ENCODE results near the gene CRLF1. TPM values are rescaled to one million over a fixed set of nuclear protein-coding genes. Genes with fewer than 3 reads are reported as not detected.

Gene CRLF1
- total RNA-seq, 1 experiment from 2014 or later = 0.61 TPM

GRCh38 chr19:18618236-18618635 is 11.6 kb upstream of the CRLF1 start:
- POLR2A ChIA-PET = no interaction called here
- intact Hi-C loops (cut with micrococcal nuclease; ENCODE audit: unreplicated experiment) = no loop called here
- DNase-seq = no peak
- no peaks in the 10 kb centered on the region for H3K4me1 ChIP-seq
- H3K36me3 Mint-ChIP-seq (ENCODE audit: insufficient read depth, unreplicated experiment) = peaks cover 4% of the 10 kb centered on the region
- no peak overlapping the region for H3K4me3 ChIP-seq (ENCODE audit: low read depth, low read length)
- no peaks in the 10 kb centered on the region for H3K4me1 Mint-ChIP-seq (ENCODE audit: low read depth, unreplicated experiment)
- no peaks in the 10 kb centered on the region for H3K9me3 Mint-ChIP-seq (ENCODE audit: unreplicated experiment)
- H3K27me3 ChIP-seq (replicated peaks; ENCODE audit: control insufficient read depth, insufficient read depth, low read length) = no peaks in the 10 kb centered on the region; the same call in none of the 2 replicates
- no peak overlapping the region for H3K4me3 Mint-ChIP-seq (ENCODE audit: unreplicated experiment)
- CTCF ChIA-PET = no interaction called here
- peaks cover 9% of the 10 kb centered on the region for H3K27me3 Mint-ChIP-seq (ENCODE audit: insufficient read depth, unreplicated experiment)
- no peaks in the 10 kb centered on the region for H3K9me3 ChIP-seq
- BruUV-seq (replicated peaks) = no TSS peak
- H3K27ac Mint-ChIP-seq (ENCODE audit: unreplicated experiment) = no peak overlapping the region
- no peak for TF ChIP-seq CTCF (IDR thresholded peaks at IDR 0.05; ENCODE audit: insufficient read depth in 1 of 2, low read depth in 1 of 2, low read length in 1 of 2, severe bottlenecking in 1 of 2, unreplicated experiment in 1 of 2)
- H3K36me3 ChIP-seq (ENCODE audit: control insufficient read depth, insufficient read depth, low read length) = no peaks in the 10 kb centered on the region

- H3K27me3 Mint-ChIP-seq (ENCODE audit: insufficient read depth, unreplicated experiment) = peaks cover 9% of the 10 kb centered on the region
- Histone ChIP-seq H3K27me3 (replicated peaks; ENCODE audit: control insufficient read depth, insufficient read depth, low read length) (no peaks in the 10 kb centered on the region; the same call in none of the 2 replicates), H3K4me3 (ENCODE audit: low read depth, low read length) (no peak overlapping the region), H3K36me3 (ENCODE audit: control insufficient read depth, insufficient read depth, low read length) (no peaks in the 10 kb centered on the region), H3K4me1 (peaks cover under 1% of the 10 kb centered on the region; the same call in 1 of the 2 replicates), H3K9me3 (no peaks in the 10 kb centered on the region)
- no peaks in the 10 kb centered on the region for H3K9me3 Mint-ChIP-seq (ENCODE audit: unreplicated experiment)
- ChIA-PET POLR2A (no interaction called here), CTCF (no interaction called here)
- H3K4me3 Mint-ChIP-seq (ENCODE audit: unreplicated experiment) = no peak overlapping the region
- peaks cover 2% of the 10 kb centered on the region for H3K4me1 Mint-ChIP-seq (ENCODE audit: low read depth, unreplicated experiment)
- BruUV-seq (replicated peaks) = no TSS peak
- H3K27ac Mint-ChIP-seq (ENCODE audit: unreplicated experiment) = no peak overlapping the region
- peaks cover 4% of the 10 kb centered on the region for H3K36me3 Mint-ChIP-seq (ENCODE audit: insufficient read depth, unreplicated experiment)
- DNase-seq = no peak
- intact Hi-C loops (cut with micrococcal nuclease; ENCODE audit: unreplicated experiment) = no loop called here
- no peak for TF ChIP-seq CTCF (IDR thresholded peaks at IDR 0.05; ENCODE audit: insufficient read depth in 1 of 2, low read depth in 1 of 2, low read length in 1 of 2, severe bottlenecking in 1 of 2, unreplicated experiment in 1 of 2)
Observed at GRCh38 chr19:18617562-18617961, 11.0 kb upstream of the CRLF1 start.

GRCh38 chr19:18616023-18616422 is 9.4 kb upstream of the CRLF1 start:
- no peaks in the 10 kb centered on the region for H3K36me3 ChIP-seq (ENCODE audit: control insufficient read depth, insufficient read depth, low read length)
- Mint-ChIP-seq H3K4me1 (ENCODE audit: low read depth, unreplicated experiment) (peaks cover 11% of the 10 kb centered on the region), H3K27me3 (ENCODE audit: insufficient read depth, unreplicated experiment) (peaks cover 16% of the 10 kb centered on the region), H3K36me3 (ENCODE audit: insufficient read depth, unreplicated experiment) (peaks cover 4% of the 10 kb centered on the region), H3K9me3 (ENCODE audit: unreplicated experiment) (no peaks in the 10 kb centered on the region), H3K4me3 (ENCODE audit: unreplicated experiment) (no peak overlapping the region), H3K27ac (ENCODE audit: unreplicated experiment) (no peak overlapping the region)
- no peaks in the 10 kb centered on the region for H3K9me3 ChIP-seq
- intact Hi-C loops (cut with micrococcal nuclease; ENCODE audit: unreplicated experiment) = no loop called here
- TF ChIP-seq CTCF (IDR thresholded peaks at IDR 0.05; ENCODE audit: insufficient read depth in 1 of 2, low read depth in 1 of 2, low read length in 1 of 2, severe bottlenecking in 1 of 2, unreplicated experiment in 1 of 2) = no peak
- no peak overlapping the region for H3K4me3 ChIP-seq (ENCODE audit: low read depth, low read length)
- no peak for DNase-seq
- no TSS peak for BruUV-seq (replicated peaks)
- peaks cover 13% of the 10 kb centered on the region for H3K4me1 ChIP-seq
- CTCF ChIA-PET = no interaction called here
- POLR2A ChIA-PET = no interaction called here
- H3K27me3 ChIP-seq (replicated peaks; ENCODE audit: control insufficient read depth, insufficient read depth, low read length) = peaks cover 10% of the 10 kb centered on the region
